ENCODE results near the gene NSMF. TPM values are rescaled to one million over a fixed set of nuclear protein-coding genes. Genes with fewer than 3 reads are reported as not detected.

The NSMF gene
- total and polyA plus RNA-seq, 10 of the 15 experiments (the other 5 are each of a cell fraction or from before 2014, with no cell fraction given), result 0.13 to 44.3 (median 13.4) TPM

DNA sequence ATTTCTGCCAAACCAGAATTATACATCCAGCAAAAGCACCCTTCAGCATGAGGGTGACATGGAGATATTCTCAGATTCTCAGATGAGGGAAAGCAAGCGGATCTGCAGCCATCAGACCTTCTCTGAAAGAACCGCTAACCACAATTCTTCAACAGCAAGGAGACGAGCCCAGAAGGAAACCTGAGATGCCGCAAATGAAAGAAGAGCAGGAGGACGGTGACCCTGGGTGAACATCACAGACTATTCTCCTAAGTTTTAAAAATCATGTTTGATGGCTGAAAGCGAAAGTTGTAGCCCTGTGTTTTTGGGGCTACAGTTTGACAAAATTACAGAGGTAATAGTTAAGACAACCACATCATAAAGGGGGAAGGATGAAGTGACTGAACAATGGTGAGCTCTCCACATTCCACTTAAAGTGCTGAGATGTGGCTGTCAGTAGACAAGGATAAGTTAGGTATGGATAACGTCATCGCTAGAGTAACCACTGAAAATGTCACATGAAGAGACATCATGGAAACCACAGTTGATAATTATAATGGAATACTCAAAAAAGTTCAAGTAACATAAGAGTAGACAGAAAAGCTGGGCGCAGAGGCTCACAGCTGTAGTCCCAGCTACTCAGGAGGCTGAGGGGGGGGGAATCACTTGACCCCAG is 31.5 kb upstream of the NSMF start:
- POLR2A ChIA-PET, result no interaction called here

More for the DNA sequence above, 31.5 kb upstream of the NSMF start:
- Histone ChIP-seq H3K36me3 (ENCODE audit: control insufficient read depth in 2 of 2, insufficient read depth in 2 of 2, low read length in 1 of 2) (no peaks in the 10 kb centered on the region), H3K27me3 (replicated peaks in 1 of 2; ENCODE audit: control insufficient read depth in 2 of 2, insufficient read depth in 2 of 2, low read length in 1 of 2) (no peaks in the 10 kb centered on the region), H3K27ac (ENCODE audit: control insufficient read depth, insufficient read depth) (no peak overlapping the region), H3K9me3 (replicated peaks; ENCODE audit: control insufficient read depth, insufficient read depth, low read length) (no peaks in the 10 kb centered on the region), H3K79me2 (ENCODE audit: control insufficient read depth, insufficient read depth, low read length) (no peaks in the 10 kb centered on the region), H3K4me1 (ENCODE audit: control insufficient read depth, insufficient read depth, low read length) (no peaks in the 10 kb centered on the region), H2AFZ (ENCODE audit: control insufficient read depth, low read depth, low read length) (no peak overlapping the region), H3K9ac (ENCODE audit: control insufficient read depth, insufficient read depth, low read length) (no peak overlapping the region), H3K4me3 (no peak overlapping the region), H4K20me1 (ENCODE audit: control insufficient read depth, insufficient read depth) (no peaks in the 10 kb centered on the region), H3K4me2 (ENCODE audit: control insufficient read depth, insufficient read depth) (no peak overlapping the region)
- in situ Hi-C loops (cut with MboI) (no loop called here), intact Hi-C loops (cut with micrococcal nuclease; ENCODE audit: unreplicated experiment) (no loop called here)
- FAIRE-seq (no peak), DNase-seq (ENCODE audit: low read depth, low spot score) (no peak), ATAC-seq (no peak)
- BruUV-seq (replicated peaks), result no TSS peak
- 60% methylated on average over 9 of the region's 9 CpGs for WGBS (ENCODE audit: insufficient coverage, insufficient replicate concordance, low lambda C conversion rate, missing lambda C conversion rate)
- RAD21 ChIA-PET (ENCODE audit: unreplicated experiment), result interaction anchor here (0.8 kb wide), 1 partner anchor 68 kb away, joined by 4 read pairs; the partner anchor contains the start of genes EXD3 and NOXA1
- CTCF ChIA-PET, result no interaction called here
- TF ChIP-seq KAT2A (conservative IDR thresholded peaks at IDR 0.05; ENCODE audit: control insufficient read depth, low read depth, low read length), result no peak
- TF ChIP-seq SMARCA5 (IDR thresholded peaks at IDR 0.05), result no peak
- no peak for TF ChIP-seq CEBPB (IDR thresholded peaks at IDR 0.05; ENCODE audit: borderline replicate concordance in 1 of 2, low read depth in 2 of 2, low read length in 2 of 2)
- TF ChIP-seq ZBED1 (IDR thresholded peaks at IDR 0.05; ENCODE audit: borderline replicate concordance), result no peak
- TF ChIP-seq EP300 (IDR thresholded peaks at IDR 0.05; ENCODE audit: borderline replicate concordance in 1 of 2, control insufficient read depth in 1 of 2, low read depth in 2 of 2, low read length in 2 of 2), result no peak
- no peak for TF ChIP-seq NFXL1 (IDR thresholded peaks at IDR 0.05; ENCODE audit: borderline replicate concordance)
- no peak for TF ChIP-seq TCF12 (IDR thresholded peaks at IDR 0.05; ENCODE audit: low read depth, low read length)
- no peak for TF ChIP-seq BCL3 (IDR thresholded peaks at IDR 0.05; ENCODE audit: borderline replicate concordance, insufficient read depth, low read depth, low read length, poor library complexity, severe bottlenecking)
- TF ChIP-seq SUPT20H (IDR thresholded peaks at IDR 0.05; ENCODE audit: borderline replicate concordance, control insufficient read depth, low read depth, low read length), result no peak
- TF ChIP-seq, protein P1, sequence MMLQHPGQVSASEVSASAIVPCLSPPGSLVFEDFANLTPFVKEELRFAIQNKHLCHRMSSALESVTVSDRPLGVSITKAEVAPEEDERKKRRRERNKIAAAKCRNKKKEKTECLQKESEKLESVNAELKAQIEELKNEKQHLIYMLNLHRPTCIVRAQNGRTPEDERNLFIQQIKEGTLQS (IDR thresholded peaks at IDR 0.05; ENCODE audit: borderline replicate concordance, extremely low read depth, low read depth, low read length), result no peak
- TF ChIP-seq ZZZ3 (IDR thresholded peaks at IDR 0.05; ENCODE audit: control insufficient read depth, insufficient read length, low read depth), result no peak
- TF ChIP-seq SIN3A (IDR thresholded peaks at IDR 0.05; ENCODE audit: low read depth, low read length), result no peak
- TF ChIP-seq, protein P2, sequence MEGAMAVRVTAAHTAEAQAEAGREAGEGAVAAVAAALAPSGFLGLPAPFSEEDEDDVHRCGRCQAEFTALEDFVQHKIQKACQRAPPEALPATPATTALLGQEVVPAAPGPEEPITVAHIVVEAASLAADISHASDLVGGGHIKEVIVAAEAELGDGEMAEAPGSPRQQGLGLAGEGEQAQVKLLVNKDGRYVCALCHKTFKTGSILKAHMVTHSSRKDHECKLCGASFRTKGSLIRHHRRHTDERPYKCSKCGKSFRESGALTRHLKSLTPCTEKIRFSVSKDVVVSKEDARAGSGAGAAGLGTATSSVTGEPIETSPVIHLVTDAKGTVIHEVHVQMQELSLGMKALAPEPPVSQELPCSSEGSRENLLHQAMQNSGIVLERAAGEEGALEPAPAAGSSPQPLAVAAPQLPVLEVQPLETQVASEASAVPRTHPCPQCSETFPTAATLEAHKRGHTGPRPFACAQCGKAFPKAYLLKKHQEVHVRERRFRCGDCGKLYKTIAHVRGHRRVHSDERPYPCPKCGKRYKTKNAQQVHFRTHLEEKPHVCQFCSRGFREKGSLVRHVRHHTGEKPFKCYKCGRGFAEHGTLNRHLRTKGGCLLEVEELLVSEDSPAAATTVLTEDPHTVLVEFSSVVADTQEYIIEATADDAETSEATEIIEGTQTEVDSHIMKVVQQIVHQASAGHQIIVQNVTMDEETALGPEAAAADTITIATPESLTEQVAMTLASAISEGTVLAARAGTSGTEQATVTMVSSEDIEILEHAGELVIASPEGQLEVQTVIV (IDR thresholded peaks at IDR 0.05; ENCODE audit: borderline replicate concordance, partially characterized antibody), result no peak
- TF ChIP-seq SMC3 (IDR thresholded peaks at IDR 0.05; ENCODE audit: borderline replicate concordance, low read length), result no peak
- TF ChIP-seq BACH1 (IDR thresholded peaks at IDR 0.05; ENCODE audit: borderline replicate concordance), result no peak
- SMC1A ChIA-PET (ENCODE audit: uncharacterized antibody, unreplicated experiment), result no interaction called here
